GM19328 (cell line): Measurements from ENCODE around the gene VAMP4.

Experiments
- ATAC-seq: cut with Tn5 transposase; IDR thresholded peaks from one replicate; pipeline ENCODE4 v1.9.1; 2021; ENCODE audit warnings: mild to moderate bottlenecking, moderate library complexity; ENCODE audit not compliant: unreplicated experiment

VAMP4 gene

GRCh38 chr1:171741872-171742576 lies at the start of gene VAMP4:
Gene VAMP4, minus strand, starts transcription at chr1:171742065. Its CDS starts 3,651 bp downstream, at chr1:171738414.
- peak; percentile 87 for ATAC-seq

GRCh38 chr1:171790318-171790717 lies 48.5 kb upstream of the VAMP4 start:
- no peak for ATAC-seq

GRCh38 chr1:171788696-171789095 lies 46.8 kb upstream of the VAMP4 start:
- no peak for ATAC-seq

- no peak for ATAC-seq
These were observed 46.0 kb upstream of the VAMP4 start for GRCh38 chr1:171787686-171788480.

- no peak for ATAC-seq
These were observed 44.7 kb upstream of the VAMP4 start for GRCh38 chr1:171786534-171786933.

- ATAC-seq = no peak
These were observed 43.9 kb upstream of the VAMP4 start for GRCh38 chr1:171785766-171786165.

- ATAC-seq = no peak
These were observed 42.9 kb upstream of the VAMP4 start for GRCh38 chr1:171784784-171785183.

- ATAC-seq = no peak
These were observed 42.1 kb upstream of the VAMP4 start for GRCh38 chr1:171783816-171784530.

GRCh38 chr1:171781176-171781875 lies 39.5 kb upstream of the VAMP4 start, which contains the start of gene METTL13:
Gene METTL13, plus strand, starts transcription at chr1:171781660. Its CDS starts 308 bp downstream, at chr1:171781968.
- ATAC-seq = peak; percentile 99

- no peak for ATAC-seq
These were observed 38.8 kb upstream of the VAMP4 start for GRCh38 chr1:171780583-171781175.

GRCh38 chr1:171772312-171772711 lies 30.4 kb upstream of the VAMP4 start:
- ATAC-seq = no peak

GRCh38 chr1:171769754-171770153 lies 27.9 kb upstream of the VAMP4 start:
- no peak for ATAC-seq

- ATAC-seq = no peak
These were observed 27.3 kb upstream of the VAMP4 start for GRCh38 chr1:171769171-171769570.

GRCh38 chr1:171763764-171764163 lies 21.9 kb upstream of the VAMP4 start:
- no peak for ATAC-seq

GRCh38 chr1:171762143-171762563 lies 20.3 kb upstream of the VAMP4 start:
- no peak for ATAC-seq

GRCh38 chr1:171758011-171758410 lies 16.1 kb upstream of the VAMP4 start:
- no peak for ATAC-seq

- ATAC-seq = no peak
These were observed 15.0 kb upstream of the VAMP4 start for GRCh38 chr1:171756856-171757255.

- ATAC-seq = no peak
These were observed 13.1 kb upstream of the VAMP4 start for GRCh38 chr1:171754971-171755370.

- no peak for ATAC-seq
These were observed 12.5 kb upstream of the VAMP4 start for GRCh38 chr1:171754353-171754705.

GRCh38 chr1:171753685-171754352 lies 12.0 kb upstream of the VAMP4 start:
- ATAC-seq = no peak
